ENCODE data around the gene BOLA1.
"Not testable (repeated sequence)": the region's sequence is repeated elsewhere in the genome, so short reads cannot be mapped to it uniquely, and the experiment has no call there.

Gene BOLA1

GRCh38 chr1:149932474-149932873 is 33.1 kb downstream of the BOLA1 start:
- no peak for DNase-seq

GRCh38 chr1:149933208-149933607 is 33.8 kb downstream of the BOLA1 start:
- no peak for DNase-seq

GRCh38 chr1:149934356-149934755 is 35.0 kb downstream of the BOLA1 start:
- DNase-seq = no peak

GRCh38 chr1:149936170-149936991 is 37.0 kb downstream of the BOLA1 start, which contains the start of gene MTMR11:
TSS of gene MTMR11 (minus strand) at chr1:149936879. CDS start at chr1:149936647, 232 bp downstream.
- DNase-seq = no peak

GRCh38 chr1:149936992-149937705 is 37.8 kb downstream of the BOLA1 start:
- no peak for DNase-seq

- no peak for DNase-seq
Measured at GRCh38 chr1:149937759-149938158, 38.4 kb downstream of the BOLA1 start.

GRCh38 chr1:149938668-149939003 is 39.3 kb downstream of the BOLA1 start:
- not testable (repeated sequence) for DNase-seq

GRCh38 chr1:149940427-149940826 is 41.1 kb downstream of the BOLA1 start:
- peak; percentile 6 for DNase-seq

GRCh38 chr1:149942207-149942606 is 42.8 kb downstream of the BOLA1 start:
- peak; percentile 40 for DNase-seq

- no peak for DNase-seq
Measured at GRCh38 chr1:149942885-149943284, 43.5 kb downstream of the BOLA1 start.

GRCh38 chr1:149945206-149945605 is 45.8 kb downstream of the BOLA1 start:
- no peak for DNase-seq

GRCh38 chr1:149949911-149950310 is 50.5 kb downstream of the BOLA1 start:
- DNase-seq = no peak
